ENCODE data around the gene BMP6. TPM values are rescaled to one million over a fixed set of nuclear protein-coding genes. Genes with fewer than 3 reads are reported as not detected.

The BMP6 gene
- polyA plus RNA-seq, 1 donor from 2014 or later = 2.4 TPM

DNA sequence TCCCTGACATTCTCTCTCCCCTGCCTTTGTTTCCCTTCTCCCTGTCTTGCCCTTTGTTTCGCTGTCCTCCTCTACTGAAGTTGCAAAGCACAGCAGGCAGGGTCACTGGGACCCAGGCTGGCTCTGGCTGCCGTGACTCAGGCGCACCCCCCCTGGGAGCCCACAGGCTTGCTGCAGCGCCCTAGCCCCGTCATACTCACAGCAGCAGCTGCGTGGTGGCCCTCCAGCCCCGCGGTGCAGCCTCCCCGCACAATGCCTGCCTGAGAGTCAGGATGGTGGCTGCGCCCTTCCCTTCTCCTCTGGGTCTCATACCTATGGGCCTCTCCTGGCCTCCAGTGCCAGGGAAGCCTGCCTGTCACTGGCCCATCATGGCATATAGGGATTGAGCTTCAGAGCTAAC is 143.0 kb downstream of the BMP6 start:
- Histone ChIP-seq H3K79me2 (replicated peaks; ENCODE audit: insufficient read depth, low read length) (no peaks in the 10 kb centered on the region), H3F3A (ENCODE audit: insufficient read depth, low read length, poor library complexity, severe bottlenecking) (no peaks in the 10 kb centered on the region)

GRCh38 chr6:7878401-7878964 is 152.6 kb downstream of the BMP6 start:
- H3F3A ChIP-seq (ENCODE audit: insufficient read depth, low read length, poor library complexity, severe bottlenecking) = no peaks in the 10 kb centered on the region
- H3K4me3 ChIP-seq (ENCODE audit: low read length) = no peak overlapping the region
- H3K9ac ChIP-seq (ENCODE audit: low read length) = no peak overlapping the region
- TF ChIP-seq RAD21 (conservative IDR thresholded peaks at IDR 0.05) = no peak
- no peak for TF ChIP-seq EZH2 (IDR thresholded peaks at IDR 0.05; ENCODE audit: borderline replicate concordance, insufficient read depth, low read length, poor library complexity, severe bottlenecking)
- TF ChIP-seq, protein P1, sequence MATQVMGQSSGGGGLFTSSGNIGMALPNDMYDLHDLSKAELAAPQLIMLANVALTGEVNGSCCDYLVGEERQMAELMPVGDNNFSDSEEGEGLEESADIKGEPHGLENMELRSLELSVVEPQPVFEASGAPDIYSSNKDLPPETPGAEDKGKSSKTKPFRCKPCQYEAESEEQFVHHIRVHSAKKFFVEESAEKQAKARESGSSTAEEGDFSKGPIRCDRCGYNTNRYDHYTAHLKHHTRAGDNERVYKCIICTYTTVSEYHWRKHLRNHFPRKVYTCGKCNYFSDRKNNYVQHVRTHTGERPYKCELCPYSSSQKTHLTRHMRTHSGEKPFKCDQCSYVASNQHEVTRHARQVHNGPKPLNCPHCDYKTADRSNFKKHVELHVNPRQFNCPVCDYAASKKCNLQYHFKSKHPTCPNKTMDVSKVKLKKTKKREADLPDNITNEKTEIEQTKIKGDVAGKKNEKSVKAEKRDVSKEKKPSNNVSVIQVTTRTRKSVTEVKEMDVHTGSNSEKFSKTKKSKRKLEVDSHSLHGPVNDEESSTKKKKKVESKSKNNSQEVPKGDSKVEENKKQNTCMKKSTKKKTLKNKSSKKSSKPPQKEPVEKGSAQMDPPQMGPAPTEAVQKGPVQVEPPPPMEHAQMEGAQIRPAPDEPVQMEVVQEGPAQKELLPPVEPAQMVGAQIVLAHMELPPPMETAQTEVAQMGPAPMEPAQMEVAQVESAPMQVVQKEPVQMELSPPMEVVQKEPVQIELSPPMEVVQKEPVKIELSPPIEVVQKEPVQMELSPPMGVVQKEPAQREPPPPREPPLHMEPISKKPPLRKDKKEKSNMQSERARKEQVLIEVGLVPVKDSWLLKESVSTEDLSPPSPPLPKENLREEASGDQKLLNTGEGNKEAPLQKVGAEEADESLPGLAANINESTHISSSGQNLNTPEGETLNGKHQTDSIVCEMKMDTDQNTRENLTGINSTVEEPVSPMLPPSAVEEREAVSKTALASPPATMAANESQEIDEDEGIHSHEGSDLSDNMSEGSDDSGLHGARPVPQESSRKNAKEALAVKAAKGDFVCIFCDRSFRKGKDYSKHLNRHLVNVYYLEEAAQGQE (IDR thresholded peaks at IDR 0.05; ENCODE audit: borderline replicate concordance) = no peak
- no peak for TF ChIP-seq SMC3 (conservative IDR thresholded peaks at IDR 0.05; ENCODE audit: poor library complexity)
- TF ChIP-seq, protein P2, sequence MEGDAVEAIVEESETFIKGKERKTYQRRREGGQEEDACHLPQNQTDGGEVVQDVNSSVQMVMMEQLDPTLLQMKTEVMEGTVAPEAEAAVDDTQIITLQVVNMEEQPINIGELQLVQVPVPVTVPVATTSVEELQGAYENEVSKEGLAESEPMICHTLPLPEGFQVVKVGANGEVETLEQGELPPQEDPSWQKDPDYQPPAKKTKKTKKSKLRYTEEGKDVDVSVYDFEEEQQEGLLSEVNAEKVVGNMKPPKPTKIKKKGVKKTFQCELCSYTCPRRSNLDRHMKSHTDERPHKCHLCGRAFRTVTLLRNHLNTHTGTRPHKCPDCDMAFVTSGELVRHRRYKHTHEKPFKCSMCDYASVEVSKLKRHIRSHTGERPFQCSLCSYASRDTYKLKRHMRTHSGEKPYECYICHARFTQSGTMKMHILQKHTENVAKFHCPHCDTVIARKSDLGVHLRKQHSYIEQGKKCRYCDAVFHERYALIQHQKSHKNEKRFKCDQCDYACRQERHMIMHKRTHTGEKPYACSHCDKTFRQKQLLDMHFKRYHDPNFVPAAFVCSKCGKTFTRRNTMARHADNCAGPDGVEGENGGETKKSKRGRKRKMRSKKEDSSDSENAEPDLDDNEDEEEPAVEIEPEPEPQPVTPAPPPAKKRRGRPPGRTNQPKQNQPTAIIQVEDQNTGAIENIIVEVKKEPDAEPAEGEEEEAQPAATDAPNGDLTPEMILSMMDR (IDR thresholded peaks at IDR 0.05; ENCODE audit: poor library complexity, severe bottlenecking) = no peak
- no peak for TF ChIP-seq MXI1 (conservative IDR thresholded peaks at IDR 0.05; ENCODE audit: poor library complexity, severe bottlenecking)
- no peak for TF ChIP-seq POLR2AphosphoS5 (IDR thresholded peaks at IDR 0.05)
- TF ChIP-seq EP300 (conservative IDR thresholded peaks at IDR 0.05; ENCODE audit: poor library complexity, severe bottlenecking) = no peak
- TF ChIP-seq TAF1 (IDR thresholded peaks at IDR 0.05; ENCODE audit: low read depth) = no peak
- H2AFZ ChIP-seq (ENCODE audit: low read depth, low read length) = no peak overlapping the region
- no peaks in the 10 kb centered on the region for H3K9me2 ChIP-seq (ENCODE audit: insufficient read depth, low read length)
- H3K4me2 ChIP-seq (ENCODE audit: low read length) = no peak overlapping the region
- H3K79me2 ChIP-seq (replicated peaks; ENCODE audit: insufficient read depth, low read length) = no peaks in the 10 kb centered on the region
- no peaks in the 10 kb centered on the region for H3K27me3 ChIP-seq (ENCODE audit: insufficient read depth, low read depth, low read length)
- no peaks in the 10 kb centered on the region for H3K9me3 ChIP-seq (ENCODE audit: low read length)
- no peak overlapping the region for H3K27ac ChIP-seq (ENCODE audit: low read length)
- peaks cover 4% of the 10 kb centered on the region for H3K36me3 ChIP-seq (ENCODE audit: insufficient read depth, low read length)
- no peaks in the 10 kb centered on the region for H4K20me1 ChIP-seq (ENCODE audit: insufficient read depth)

More for the DNA sequence above, 143.0 kb downstream of the BMP6 start:
- H3K27ac ChIP-seq (ENCODE audit: low read length) = no peak overlapping the region
- H3K27me3 ChIP-seq (ENCODE audit: insufficient read depth, low read depth, low read length) = no peaks in the 10 kb centered on the region
- H2AFZ ChIP-seq (ENCODE audit: low read depth, low read length) = no peak overlapping the region
- no peak overlapping the region for H3K4me2 ChIP-seq (ENCODE audit: low read length)
- H3K4me3 ChIP-seq (ENCODE audit: low read length) = no peak overlapping the region
- no peak for TF ChIP-seq RAD21 (conservative IDR thresholded peaks at IDR 0.05)
- TF ChIP-seq SMC3 (conservative IDR thresholded peaks at IDR 0.05; ENCODE audit: poor library complexity) = no peak
- TF ChIP-seq, protein P1 (IDR thresholded peaks at IDR 0.05; ENCODE audit: borderline replicate concordance) = no peak
- TF ChIP-seq TAF1 (IDR thresholded peaks at IDR 0.05; ENCODE audit: low read depth) = no peak
- no peak for TF ChIP-seq MXI1 (conservative IDR thresholded peaks at IDR 0.05; ENCODE audit: poor library complexity, severe bottlenecking)
- TF ChIP-seq, protein P2 (IDR thresholded peaks at IDR 0.05; ENCODE audit: poor library complexity, severe bottlenecking) = no peak
- TF ChIP-seq EP300 (conservative IDR thresholded peaks at IDR 0.05; ENCODE audit: poor library complexity, severe bottlenecking) = no peak
- TF ChIP-seq POLR2AphosphoS5 (IDR thresholded peaks at IDR 0.05) = no peak
- no peaks in the 10 kb centered on the region for H3K9me3 ChIP-seq (ENCODE audit: low read length)
- H3K9me2 ChIP-seq (ENCODE audit: insufficient read depth, low read length) = no peaks in the 10 kb centered on the region
- H3K9ac ChIP-seq (ENCODE audit: low read length) = no peak overlapping the region
- no peaks in the 10 kb centered on the region for H4K20me1 ChIP-seq (ENCODE audit: insufficient read depth)
- H3K36me3 ChIP-seq (ENCODE audit: insufficient read depth, low read length) = no peaks in the 10 kb centered on the region

Data from neural cell (in vitro differentiated cells).